Karpas-422 (cell line): ENCODE data around the gene BEGAIN. TPM values are rescaled to one million over a fixed set of nuclear protein-coding genes. Genes with fewer than 3 reads are reported as not detected.
"Not testable (repeated sequence)": the region's sequence is repeated elsewhere in the genome, so short reads cannot be mapped to it uniquely, and the experiment has no call there.

Source experiments
- DNase-seq: peaks from one replicate; pipeline ENCODE4 v3.0.0-alpha.2; 2015
- H2AFZ ChIP-seq: fragments of 200-600 bp; sonication (generic); 2 replicates; pipeline ENCODE4 v1.6.1; 2014; ENCODE audit warnings: antibody characterized with exemption, low read length, mixed read lengths
- H3K27ac ChIP-seq: fragments of 200-600 bp; sonication (generic); 2 replicates; pipeline ENCODE4 v1.5.1; 2014; ENCODE audit warnings: mild to moderate bottlenecking, low read length, moderate library complexity
- H3K27me3 ChIP-seq: fragments of 200-600 bp; sonication (generic); 2 replicates; pipeline ENCODE4 v1.6.1; 2014; ENCODE audit warnings: low read length, mixed read lengths
- H3K36me3 ChIP-seq: fragments of 200-600 bp; sonication (generic); 2 replicates; pipeline ENCODE4 v1.6.1; 2014; ENCODE audit warnings: low read length, mixed read lengths; ENCODE audit not compliant: insufficient read depth
- H3K4me1 ChIP-seq: fragments of 200-600 bp; sonication (generic); 2 replicates; pipeline ENCODE4 v1.6.1; 2014; ENCODE audit warnings: mild to moderate bottlenecking, low read length, mixed read lengths
- H3K4me2 ChIP-seq: fragments of 200-600 bp; sonication (generic); 2 replicates; pipeline ENCODE4 v1.6.1; 2014; ENCODE audit warnings: low read length, low read depth, mild to moderate bottlenecking; ENCODE audit not compliant: poor library complexity, severe bottlenecking
- H3K4me3 ChIP-seq: fragments of 200-600 bp; sonication (generic); 2 replicates; pipeline ENCODE4 v1.5.1; 2014; ENCODE audit warnings: mild to moderate bottlenecking, antibody characterized with exemption, low read length, mixed read lengths
- H3K79me2 ChIP-seq: fragments of 200-600 bp; sonication (generic); 2 replicates; pipeline ENCODE4 v1.6.1; 2014; ENCODE audit warnings: mild to moderate bottlenecking, low read length, mixed read lengths
- H3K9ac ChIP-seq: fragments of 200-600 bp; sonication (generic); 2 replicates; pipeline ENCODE4 v1.6.0; 2014; ENCODE audit warnings: low read length
- H3K9me2 ChIP-seq: fragments of 200-600 bp; sonication (generic), shearing (Covaris generic); replicated peaks from 2 replicates; pipeline ENCODE4 v1.6.0; 2014; ENCODE audit warnings: mild to moderate bottlenecking, low read length, moderate library complexity; ENCODE audit not compliant: insufficient read depth
- H3K9me3 ChIP-seq: fragments of 300-700, 200-600 bp; sonication (generic); 2 replicates; pipeline ENCODE4 v1.6.1; 2014; ENCODE audit warnings: low read length, mixed read lengths
- H4K20me1 ChIP-seq: fragments of 200-600 bp; sonication (generic); 2 replicates; pipeline ENCODE4 v1.6.1; 2014; ENCODE audit warnings: mild to moderate bottlenecking, antibody characterized with exemption, low read length, low read depth; ENCODE audit not compliant: insufficient read depth
- total RNA-seq: library from RNA; depleted of rRNA; stranded (reverse); fragments of >200 nt; shearing (Covaris generic); gene quantifications from 2 replicates; pipeline ENCODE4 v1.2.3, GENCODE V29; 2014; ENCODE audit warnings: low replicate concordance

BEGAIN gene
- total RNA-seq, 1 experiment from 2014 or later = not detected

DNA sequence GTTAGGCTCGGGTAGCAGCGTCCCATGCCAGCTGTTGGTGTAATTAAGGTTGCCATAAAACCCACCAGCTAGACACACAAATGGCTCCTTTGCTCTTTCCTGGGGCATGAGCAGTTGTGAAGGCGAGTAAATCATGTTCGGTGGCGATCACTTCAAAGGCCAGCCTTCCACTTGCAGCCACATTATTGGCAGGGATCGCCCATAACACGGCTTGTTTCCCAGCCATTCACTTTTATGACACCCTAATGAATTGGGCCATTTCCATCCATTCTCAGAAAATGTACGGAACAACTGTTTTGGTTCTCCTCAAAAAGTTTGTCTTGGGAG is 63.4 kb downstream of the BEGAIN start:
- Histone ChIP-seq H3K36me3 (no peaks in the 10 kb centered on the region), H3K9me3 (no peaks in the 10 kb centered on the region), H3K9ac (no peak overlapping the region), H3K9me2 (no peaks in the 10 kb centered on the region), H3K4me2 (no peak overlapping the region), H3K4me1 (peaks cover 12% of the 10 kb centered on the region), H3K27ac (no peak overlapping the region), H3K27me3 (no peaks in the 10 kb centered on the region), H4K20me1 (peaks cover 5% of the 10 kb centered on the region; the same call in 1 of the 2 replicates), H3K4me3 (no peak overlapping the region), H2AFZ (no peak overlapping the region), H3K79me2 (no peaks in the 10 kb centered on the region)
- no peak for DNase-seq

DNA sequence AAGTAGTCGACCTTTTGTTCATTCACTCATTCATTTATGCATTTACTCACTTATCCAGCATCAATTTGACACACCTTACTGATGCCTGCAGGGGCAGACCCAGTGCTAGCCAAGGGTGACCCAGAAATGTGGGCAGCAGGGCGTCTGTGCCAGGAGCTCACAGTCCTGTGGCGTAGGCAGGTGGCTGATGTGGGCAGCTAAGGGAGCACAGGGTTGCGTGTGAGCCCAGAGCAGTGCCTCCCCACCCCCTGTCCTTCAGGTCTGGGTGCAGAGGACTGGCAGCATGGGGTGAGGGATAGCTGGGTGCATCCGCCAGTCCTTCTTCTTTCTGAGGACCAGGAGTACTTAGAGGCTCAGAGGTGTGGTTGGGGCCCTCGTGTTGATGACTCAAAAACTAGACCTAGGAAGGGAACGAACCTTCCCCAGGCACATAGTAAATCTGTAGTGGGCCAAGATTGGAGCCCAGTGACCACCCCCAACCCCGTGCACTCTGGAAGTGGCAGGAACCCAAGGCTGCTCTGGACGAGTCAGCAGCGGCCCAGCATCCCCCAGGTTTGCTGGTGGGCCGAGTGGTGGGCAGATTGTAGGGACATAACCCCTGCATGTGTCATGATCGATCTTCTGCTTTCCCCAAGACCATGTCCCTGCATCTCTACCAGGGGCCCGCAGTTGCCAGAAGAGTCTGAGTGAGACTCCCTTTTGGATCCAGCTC is 63.9 kb downstream of the BEGAIN start:
- no peak overlapping the region for H3K9ac ChIP-seq
- no peaks in the 10 kb centered on the region for H3K27me3 ChIP-seq
- no peaks in the 10 kb centered on the region for H3K9me3 ChIP-seq
- peaks cover 12% of the 10 kb centered on the region for H3K4me1 ChIP-seq
- H3K4me2 ChIP-seq = no peak overlapping the region
- H4K20me1 ChIP-seq = peaks cover 5% of the 10 kb centered on the region; the same call in 1 of the 2 replicates
- no peaks in the 10 kb centered on the region for H3K9me2 ChIP-seq
- H3K36me3 ChIP-seq = no peaks in the 10 kb centered on the region
- H3K27ac ChIP-seq = no peak overlapping the region
- H3K79me2 ChIP-seq = no peaks in the 10 kb centered on the region
- no peak for DNase-seq
- no peak overlapping the region for H2AFZ ChIP-seq
- H3K4me3 ChIP-seq = no peak overlapping the region

DNA sequence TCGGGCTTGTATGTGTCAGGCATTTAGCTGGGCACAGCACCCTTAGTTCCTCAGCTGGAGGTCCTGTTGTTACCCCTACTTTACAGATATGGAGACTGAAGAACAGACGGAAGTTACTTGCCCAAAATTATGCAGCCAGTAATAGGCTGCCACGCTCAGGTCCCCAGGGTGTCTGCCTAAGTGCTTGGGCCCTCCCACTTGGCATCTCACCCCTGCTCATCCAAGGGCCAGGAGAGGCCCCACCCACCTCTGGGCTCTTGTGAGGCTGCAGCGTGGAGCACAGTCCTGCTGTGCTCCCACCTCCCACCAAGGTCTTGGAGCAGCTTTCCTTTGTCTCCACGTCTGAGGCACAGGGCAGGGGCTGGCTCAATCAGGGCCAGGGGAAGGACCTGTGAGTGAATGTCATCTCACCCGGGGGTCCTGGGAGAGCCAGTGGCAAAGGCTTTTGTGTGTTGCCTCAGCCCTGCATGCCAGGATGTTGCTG is 64.6 kb downstream of the BEGAIN start:
- Histone ChIP-seq H3K9me3 (no peaks in the 10 kb centered on the region), H3K27ac (no peak overlapping the region), H3K79me2 (no peaks in the 10 kb centered on the region), H3K9ac (no peak overlapping the region), H3K36me3 (no peaks in the 10 kb centered on the region), H3K4me2 (no peak overlapping the region), H3K9me2 (no peaks in the 10 kb centered on the region), H4K20me1 (peaks cover 5% of the 10 kb centered on the region; the same call in 1 of the 2 replicates), H2AFZ (no peak overlapping the region), H3K4me3 (no peak overlapping the region), H3K27me3 (peaks cover 4% of the 10 kb centered on the region; the same call in 1 of the 2 replicates), H3K4me1 (peaks cover 12% of the 10 kb centered on the region)
- peak; percentile 51 for DNase-seq

DNA sequence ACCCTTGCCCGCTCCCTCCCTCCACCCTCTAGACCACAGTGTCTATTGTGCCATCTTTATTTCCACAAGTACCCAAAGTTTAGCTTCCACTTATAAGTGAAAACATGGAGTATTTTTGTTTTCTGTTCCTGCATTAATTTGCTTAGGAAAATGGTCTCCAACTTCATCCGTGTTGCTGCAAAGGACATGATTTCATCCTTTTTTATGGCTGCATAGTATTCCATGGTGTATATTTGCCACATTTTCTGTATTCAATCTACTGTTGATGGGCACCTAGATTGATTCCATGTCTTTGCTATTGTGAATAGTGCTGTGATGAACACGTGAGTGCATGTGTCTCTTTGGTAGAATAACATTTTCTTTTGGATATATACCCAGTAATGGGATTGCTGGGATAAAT is 81.2 kb downstream of the BEGAIN start:
- H3K9me2 ChIP-seq, H3K27me3 ChIP-seq, H2AFZ ChIP-seq, H3K4me2 ChIP-seq, H3K36me3 ChIP-seq, H3K79me2 ChIP-seq, H3K4me1 ChIP-seq, DNase-seq, H3K27ac ChIP-seq, H3K9me3 ChIP-seq, H3K9ac ChIP-seq, H3K4me3 ChIP-seq: not testable (repeated sequence)
- peaks cover 11% of the 10 kb centered on the region; the same call in 1 of the 2 replicates for H4K20me1 ChIP-seq

DNA sequence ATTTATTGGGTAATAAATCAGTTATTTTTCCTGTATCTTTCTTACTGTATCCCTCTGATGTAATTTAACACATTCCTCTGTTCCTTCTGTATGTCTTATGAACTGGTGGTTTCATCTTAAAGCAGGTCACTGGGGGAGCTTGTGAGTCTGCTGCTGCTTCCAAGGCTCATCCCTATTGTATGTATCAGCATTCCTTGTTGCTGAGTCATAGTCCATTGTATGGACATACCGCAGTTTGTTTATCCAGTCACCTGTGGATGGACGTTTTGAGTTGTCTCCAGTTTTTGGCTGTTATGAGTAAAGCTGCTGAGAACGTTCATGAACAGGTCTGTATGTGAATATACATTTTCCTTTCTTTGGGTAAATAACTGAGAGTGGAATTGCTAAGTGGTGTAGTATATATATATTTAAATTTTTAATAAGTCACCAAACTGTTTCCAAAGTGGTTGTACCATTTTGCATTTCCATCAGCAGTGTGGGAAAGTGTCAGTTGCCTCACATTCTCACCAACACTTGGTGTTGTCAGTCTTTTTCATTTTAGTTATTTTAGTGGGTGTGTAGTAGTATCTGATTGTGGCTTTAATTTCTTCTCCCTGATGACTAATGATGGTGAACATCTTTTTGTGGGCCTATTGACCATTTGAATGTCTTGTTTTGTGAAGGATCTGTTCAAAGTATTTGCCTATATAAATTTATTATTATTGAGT is 82.7 kb downstream of the BEGAIN start:
- Histone ChIP-seq H3K4me1 (no peaks in the 10 kb centered on the region), H3K9me2 (no peaks in the 10 kb centered on the region), H2AFZ (no peak overlapping the region)

DNA sequence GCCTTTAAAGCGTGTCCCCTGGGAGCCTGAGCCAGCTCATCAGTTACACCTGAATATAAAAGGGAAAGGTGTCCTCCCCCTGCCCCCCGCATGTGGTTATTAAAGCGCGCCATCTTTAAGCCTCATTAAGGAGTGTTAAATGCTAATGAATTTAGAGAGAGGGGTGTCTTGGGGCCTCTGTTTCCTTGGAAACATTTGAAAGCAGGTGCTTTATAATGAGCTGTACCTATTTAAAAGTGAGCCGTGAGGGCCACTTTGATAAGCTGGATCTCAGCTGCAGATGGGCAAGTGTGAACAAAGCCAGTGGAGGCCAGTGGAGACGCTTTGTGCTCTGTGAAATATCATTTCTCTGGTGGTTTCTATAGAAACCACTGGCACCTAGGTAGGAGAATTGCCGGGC is 84.0 kb downstream of the BEGAIN start:
- H4K20me1 ChIP-seq = peaks cover 22% of the 10 kb centered on the region
- H3K9ac ChIP-seq = no peak overlapping the region
- no peaks in the 10 kb centered on the region for H3K36me3 ChIP-seq
- H3K9me2 ChIP-seq = no peaks in the 10 kb centered on the region
- no peak overlapping the region for H2AFZ ChIP-seq
- no peaks in the 10 kb centered on the region for H3K9me3 ChIP-seq
- H3K79me2 ChIP-seq = no peaks in the 10 kb centered on the region
- H3K27me3 ChIP-seq = no peaks in the 10 kb centered on the region
- H3K4me3 ChIP-seq = no peak overlapping the region
- no peak overlapping the region for H3K4me2 ChIP-seq
- H3K4me1 ChIP-seq = no peaks in the 10 kb centered on the region
- DNase-seq = no peak
- no peak overlapping the region for H3K27ac ChIP-seq

More for the DNA sequence above, 82.7 kb downstream of the BEGAIN start:
- no peaks in the 10 kb centered on the region for H3K27me3 ChIP-seq
- H3K9me3 ChIP-seq = no peaks in the 10 kb centered on the region
- no peak overlapping the region for H3K27ac ChIP-seq
- H3K36me3 ChIP-seq = no peaks in the 10 kb centered on the region
- no peak for DNase-seq
- no peak overlapping the region for H3K4me2 ChIP-seq
- H3K4me3 ChIP-seq = no peak overlapping the region
- no peak overlapping the region for H3K9ac ChIP-seq
- no peaks in the 10 kb centered on the region for H3K79me2 ChIP-seq
- H4K20me1 ChIP-seq = peaks cover 22% of the 10 kb centered on the region

DNA sequence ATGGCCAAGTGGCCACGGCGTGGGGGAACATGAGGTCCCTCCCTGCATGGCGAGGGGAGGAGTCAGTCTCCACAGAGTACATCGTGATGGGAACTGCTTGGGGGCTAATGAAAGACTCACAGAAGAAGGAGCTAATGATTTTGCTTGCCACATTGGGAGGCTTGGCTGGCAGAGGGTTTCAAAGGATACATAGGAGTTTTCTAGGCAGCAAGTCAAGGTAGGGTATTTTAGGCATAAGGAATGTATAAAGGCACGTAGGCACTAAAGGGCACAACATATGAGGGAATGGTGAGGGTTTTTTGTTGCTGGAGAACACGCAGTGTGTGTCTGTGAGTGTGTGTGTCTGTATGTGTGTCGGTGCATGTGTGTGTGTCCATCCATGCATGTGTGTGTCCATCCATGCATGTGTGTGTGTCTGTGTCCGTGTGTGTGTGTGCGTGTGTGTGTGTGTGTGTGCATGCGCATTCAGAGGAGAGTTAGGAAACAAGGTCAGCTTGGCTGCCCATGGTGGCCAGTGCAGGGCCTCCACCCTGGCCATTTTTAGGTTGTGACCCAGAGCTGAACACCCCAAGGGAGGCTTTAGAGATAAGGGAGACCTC is 84.5 kb downstream of the BEGAIN start:
- no peak overlapping the region for H3K9ac ChIP-seq
- H3K27me3 ChIP-seq = no peaks in the 10 kb centered on the region
- no peaks in the 10 kb centered on the region for H3K9me3 ChIP-seq
- no peak overlapping the region for H3K4me3 ChIP-seq
- H2AFZ ChIP-seq = no peak overlapping the region
- H3K9me2 ChIP-seq = no peaks in the 10 kb centered on the region
- no peaks in the 10 kb centered on the region for H3K79me2 ChIP-seq
- H3K4me2 ChIP-seq = no peak overlapping the region
- no peak overlapping the region for H3K27ac ChIP-seq
- DNase-seq = no peak
- no peaks in the 10 kb centered on the region for H3K4me1 ChIP-seq
- peaks cover 25% of the 10 kb centered on the region for H4K20me1 ChIP-seq
- no peaks in the 10 kb centered on the region for H3K36me3 ChIP-seq

DNA sequence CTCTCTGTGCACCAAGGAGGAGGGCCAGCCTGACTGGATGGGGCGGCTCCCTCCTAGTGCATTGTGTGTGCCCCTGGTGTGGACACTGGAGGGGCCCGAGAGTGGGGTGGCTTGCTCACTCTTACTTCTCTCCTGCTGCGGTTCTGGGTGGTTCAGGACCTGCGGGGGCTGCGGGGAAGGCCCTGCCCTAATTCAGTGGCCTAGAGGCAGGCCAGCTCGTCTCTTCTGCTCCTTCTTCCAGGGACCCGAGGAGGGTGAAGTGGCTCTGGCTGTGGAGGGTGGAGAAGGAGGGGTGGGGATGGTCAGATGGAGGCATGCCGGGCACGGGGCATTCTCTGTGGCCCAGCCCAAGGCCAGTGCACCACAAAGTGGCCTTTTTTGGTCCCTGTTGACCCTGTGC is 87.1 kb downstream of the BEGAIN start:
- H3K79me2 ChIP-seq = no peaks in the 10 kb centered on the region
- H3K9me2 ChIP-seq = no peaks in the 10 kb centered on the region
- no peak overlapping the region for H3K4me3 ChIP-seq
- H3K27me3 ChIP-seq = no peaks in the 10 kb centered on the region
- H3K36me3 ChIP-seq = no peaks in the 10 kb centered on the region
- H3K27ac ChIP-seq = no peak overlapping the region
- no peak overlapping the region for H3K4me2 ChIP-seq
- no peaks in the 10 kb centered on the region for H3K4me1 ChIP-seq
- peaks cover 38% of the 10 kb centered on the region for H4K20me1 ChIP-seq
- H3K9ac ChIP-seq = no peak overlapping the region
- no peak for DNase-seq
- no peak overlapping the region for H2AFZ ChIP-seq
- no peaks in the 10 kb centered on the region for H3K9me3 ChIP-seq
